ENCODE results near the gene RRAD.

Gene RRAD

DNA sequence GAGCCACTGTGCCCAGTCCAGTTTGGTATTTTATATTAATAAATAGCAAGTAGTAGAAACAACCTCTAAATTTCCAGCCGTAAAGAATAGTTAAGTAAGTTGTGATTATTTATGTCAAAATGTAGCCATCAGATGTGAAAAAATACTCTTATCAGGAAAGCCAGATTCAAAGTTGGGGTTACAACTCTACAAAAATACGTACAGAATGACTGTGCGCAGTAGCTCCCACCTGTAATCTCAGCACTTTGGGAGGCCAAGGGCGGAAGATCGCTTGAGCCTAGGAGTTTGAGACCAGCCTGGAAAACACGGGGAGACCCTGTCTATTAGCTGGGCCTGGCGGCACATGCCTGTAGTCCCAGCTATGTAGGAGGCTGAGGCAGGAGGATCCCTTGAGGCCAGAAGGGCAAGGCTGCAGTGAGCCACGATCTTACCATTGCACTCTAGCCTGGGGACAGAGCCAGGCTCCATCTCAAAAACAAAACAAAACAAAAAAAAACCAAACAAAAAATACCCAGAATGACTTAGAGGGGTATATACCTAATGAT is 43.3 kb downstream of the RRAD start:
- DNase-seq (ENCODE audit: low spot score): no peak
- TF ChIP-seq, protein P1, sequence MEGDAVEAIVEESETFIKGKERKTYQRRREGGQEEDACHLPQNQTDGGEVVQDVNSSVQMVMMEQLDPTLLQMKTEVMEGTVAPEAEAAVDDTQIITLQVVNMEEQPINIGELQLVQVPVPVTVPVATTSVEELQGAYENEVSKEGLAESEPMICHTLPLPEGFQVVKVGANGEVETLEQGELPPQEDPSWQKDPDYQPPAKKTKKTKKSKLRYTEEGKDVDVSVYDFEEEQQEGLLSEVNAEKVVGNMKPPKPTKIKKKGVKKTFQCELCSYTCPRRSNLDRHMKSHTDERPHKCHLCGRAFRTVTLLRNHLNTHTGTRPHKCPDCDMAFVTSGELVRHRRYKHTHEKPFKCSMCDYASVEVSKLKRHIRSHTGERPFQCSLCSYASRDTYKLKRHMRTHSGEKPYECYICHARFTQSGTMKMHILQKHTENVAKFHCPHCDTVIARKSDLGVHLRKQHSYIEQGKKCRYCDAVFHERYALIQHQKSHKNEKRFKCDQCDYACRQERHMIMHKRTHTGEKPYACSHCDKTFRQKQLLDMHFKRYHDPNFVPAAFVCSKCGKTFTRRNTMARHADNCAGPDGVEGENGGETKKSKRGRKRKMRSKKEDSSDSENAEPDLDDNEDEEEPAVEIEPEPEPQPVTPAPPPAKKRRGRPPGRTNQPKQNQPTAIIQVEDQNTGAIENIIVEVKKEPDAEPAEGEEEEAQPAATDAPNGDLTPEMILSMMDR (IDR thresholded peaks at IDR 0.05; ENCODE audit: extremely low read depth, insufficient read depth, missing control alignments): no peak
- in situ Hi-C loops (cut with MboI; ENCODE audit: low pct_unique_long_range_greater_than_20kb, low sequenced_read_pairs, unreplicated experiment): no loop called here

DNA sequence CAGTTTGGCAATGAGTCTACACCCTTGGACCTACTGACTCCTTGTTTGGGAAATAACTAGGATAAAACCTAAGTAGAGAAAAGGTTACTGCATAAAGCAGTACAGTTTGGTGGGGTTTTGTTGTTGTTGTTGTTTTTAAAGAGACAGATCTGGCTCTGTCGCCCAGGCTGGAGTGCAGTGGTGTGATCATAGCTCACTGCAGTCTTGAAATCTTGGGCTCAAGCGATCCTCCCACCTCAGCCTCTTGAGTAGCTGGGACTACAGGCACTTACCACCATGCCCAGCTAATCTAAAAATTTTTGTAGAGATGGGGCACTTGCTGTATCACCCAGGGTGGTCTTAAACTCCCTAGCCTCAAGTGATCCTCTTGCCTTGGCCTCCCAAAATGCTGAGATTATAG is 43.8 kb downstream of the RRAD start:
- TF ChIP-seq, protein P1 (IDR thresholded peaks at IDR 0.05; ENCODE audit: extremely low read depth, insufficient read depth, missing control alignments): no peak
- no peak for DNase-seq (ENCODE audit: low spot score)
- in situ Hi-C loops (cut with MboI; ENCODE audit: low pct_unique_long_range_greater_than_20kb, low sequenced_read_pairs, unreplicated experiment): no loop called here

DNA sequence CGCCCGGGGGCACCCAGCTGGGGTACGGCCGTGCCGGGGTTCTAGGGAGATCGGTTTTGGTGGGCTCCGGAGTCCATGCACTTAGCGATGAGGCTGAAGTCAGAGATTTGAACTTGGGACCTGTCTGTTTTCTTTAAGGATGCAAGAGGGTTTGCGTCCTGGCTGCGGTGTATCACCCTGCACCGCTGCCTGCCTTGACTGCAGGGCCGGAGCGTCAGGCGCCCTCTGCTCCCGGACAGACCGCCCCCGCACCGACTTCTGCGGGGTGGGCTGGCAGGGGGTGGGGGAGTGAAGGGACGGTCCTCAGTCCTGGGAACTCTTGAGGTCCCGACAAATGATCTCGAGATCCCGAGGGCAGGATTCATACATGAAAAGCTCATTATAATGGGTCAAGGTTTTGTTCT is 44.3 kb downstream of the RRAD start:
- DNase-seq (ENCODE audit: low spot score): no peak
- TF ChIP-seq, protein P1 (IDR thresholded peaks at IDR 0.05; ENCODE audit: extremely low read depth, insufficient read depth, missing control alignments): no peak
- in situ Hi-C loops (cut with MboI; ENCODE audit: low pct_unique_long_range_greater_than_20kb, low sequenced_read_pairs, unreplicated experiment): no loop called here

DNA sequence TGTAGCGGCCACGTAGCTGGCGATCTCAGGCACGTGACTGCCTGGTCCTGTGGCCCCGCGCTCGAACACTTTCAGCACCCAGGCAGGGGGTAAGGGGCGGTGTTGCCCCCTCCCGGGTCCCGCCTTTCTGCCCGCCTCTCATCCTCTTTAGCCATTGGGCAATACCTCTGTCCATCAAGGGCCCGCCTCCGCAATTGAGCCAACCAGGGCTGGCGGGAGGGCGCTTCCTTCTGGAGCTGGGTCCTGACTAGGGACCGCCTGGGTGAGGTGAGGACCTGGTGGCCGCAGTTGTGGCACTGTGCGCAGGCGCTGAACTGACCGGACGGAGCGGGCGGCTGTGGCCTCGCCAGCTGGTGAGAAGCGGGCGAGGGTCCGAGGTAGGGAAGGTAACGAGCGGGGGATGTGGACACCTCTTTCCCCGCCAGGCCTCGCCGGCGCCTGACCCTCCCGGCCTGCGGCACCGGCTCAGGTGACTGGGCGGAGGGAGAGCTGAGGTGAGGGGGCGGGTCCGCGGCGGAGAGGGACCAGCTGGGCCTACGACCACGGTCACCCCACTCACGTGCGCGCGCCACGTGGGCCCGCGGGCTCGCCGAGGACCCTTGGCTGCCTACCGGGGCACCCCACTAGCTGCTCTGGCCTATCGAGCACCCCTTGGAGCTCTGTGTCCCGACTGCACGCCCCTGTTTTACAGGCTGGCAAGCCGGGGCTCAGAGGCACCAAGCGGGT is 44.9 kb downstream of the RRAD start, which contains the start of gene PDP2:
PDP2 (plus strand) TSS at position 228 of the 726 bp plus-strand sequence. CDS start 3,770 bp downstream, outside the sequence.
- in situ Hi-C loops (cut with MboI; ENCODE audit: low pct_unique_long_range_greater_than_20kb, low sequenced_read_pairs, unreplicated experiment): no loop called here
- TF ChIP-seq, protein P1 (IDR thresholded peaks at IDR 0.05; ENCODE audit: extremely low read depth, insufficient read depth, missing control alignments): no peak
- DNase-seq (ENCODE audit: low spot score): peak; percentile 93

DNA sequence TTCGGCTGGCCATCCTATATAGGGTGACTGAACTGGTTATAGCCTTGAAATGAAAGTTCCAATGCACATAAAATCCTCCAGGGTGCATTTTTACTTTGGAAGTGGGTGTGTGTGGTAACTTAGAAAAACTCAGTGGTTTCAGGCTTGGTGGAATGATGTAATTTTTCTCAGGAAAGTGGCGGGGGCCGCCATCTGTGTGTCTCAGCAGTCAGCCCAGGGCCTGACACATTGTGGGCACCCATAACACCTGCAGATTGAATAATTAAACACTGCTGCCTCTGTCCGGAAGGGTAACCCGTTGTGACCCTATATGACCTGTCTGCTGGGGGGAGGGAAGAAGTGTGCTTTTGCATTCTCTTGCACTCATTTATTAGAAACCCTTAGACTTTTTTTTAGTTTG is 47.3 kb downstream of the RRAD start:
- no peak for DNase-seq (ENCODE audit: low spot score)
- TF ChIP-seq, protein P1 (IDR thresholded peaks at IDR 0.05; ENCODE audit: extremely low read depth, insufficient read depth, missing control alignments): no peak
- in situ Hi-C loops (cut with MboI; ENCODE audit: low pct_unique_long_range_greater_than_20kb, low sequenced_read_pairs, unreplicated experiment): no loop called here

DNA sequence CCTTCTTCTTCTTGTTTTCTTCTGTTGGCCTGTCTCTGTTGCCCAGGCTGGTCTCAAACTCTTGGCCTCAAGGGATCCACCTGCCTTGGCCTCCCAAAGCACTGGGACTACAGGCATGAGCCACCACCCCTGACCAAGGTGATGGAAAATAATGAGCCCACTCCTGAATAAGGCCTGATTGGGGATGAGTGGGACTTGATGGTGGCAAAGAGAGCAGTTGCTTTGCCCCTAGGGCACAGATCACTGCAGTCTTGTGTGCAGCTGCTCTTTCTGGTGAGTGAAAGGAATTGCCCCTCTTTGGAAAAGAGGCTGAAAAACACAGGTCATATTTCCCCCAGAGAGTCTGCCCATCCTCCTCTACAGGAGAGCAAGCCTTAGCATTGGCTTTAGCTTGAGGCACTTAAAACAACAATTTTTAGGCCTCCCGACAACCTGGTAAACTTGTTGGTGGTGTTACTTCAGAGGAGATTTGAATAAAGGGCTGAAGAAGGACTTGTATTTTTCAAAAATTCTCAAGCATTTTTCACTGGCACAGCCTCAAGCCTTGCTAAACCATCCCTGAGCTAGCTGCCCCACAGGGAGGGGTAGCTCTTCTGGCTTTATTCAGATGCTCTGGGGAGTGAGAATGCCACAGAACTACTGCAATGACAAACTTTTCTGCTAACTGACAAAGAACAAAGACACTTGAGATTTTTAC is 51.1 kb downstream of the RRAD start:
- in situ Hi-C loops (cut with MboI; ENCODE audit: low pct_unique_long_range_greater_than_20kb, low sequenced_read_pairs, unreplicated experiment): loop anchor here (25.0 kb wide), 1 partner anchor 462 kb away; no protein-coding TSS in a partner anchor
- TF ChIP-seq, protein P1 (IDR thresholded peaks at IDR 0.05; ENCODE audit: extremely low read depth, insufficient read depth, missing control alignments): no peak
- no peak for DNase-seq (ENCODE audit: low spot score)
